AG04450 (cell line): ENCODE measurements around the gene KIZ. TPM values are rescaled to one million over a fixed set of nuclear protein-coding genes. Genes with fewer than 3 reads are reported as not detected.

Experiments
- CTCF ChIA-PET: fragments of 300-600, 350-600 bp; formaldehyde crosslinking; extraction: SDS; loops from one replicate; lab custom pipeline; 2022; ENCODE audit warnings: antibody characterized with exemption, inconsistent platforms; lab: Charles Lee
- POLR2A ChIA-PET: fragments of 350-600 bp; formaldehyde crosslinking; extraction: SDS; loops from one replicate; lab custom pipeline; 2021; ENCODE audit warnings: antibody characterized with exemption, inconsistent platforms; lab: Yijun Ruan, JAX
- DNase-seq: peaks from one replicate; pipeline ENCODE4 v3.0.0-alpha.2; 2011; ENCODE audit warnings: low read depth, low spot score
- H3K27ac ChIP-seq: one replicate; pipeline ENCODE4 v1.5.1; 2012; ENCODE audit warnings: low read depth, low read length, control low read depth
- H3K27me3 ChIP-seq: one replicate; pipeline ENCODE4 v1.6.0; 2012; ENCODE audit warnings: low read length; ENCODE audit not compliant: control insufficient read depth, insufficient read depth
- H3K4me3 ChIP-seq: 2 replicates; pipeline ENCODE4 v1.5.1; 2011; ENCODE audit warnings: mild to moderate bottlenecking, low read depth, low read length, control low read depth
- H3K9me3 ChIP-seq: 2 replicates; pipeline ENCODE4 v1.5.1; 2012; ENCODE audit warnings: low read length; ENCODE audit not compliant: control insufficient read depth, insufficient read depth
- polyA plus RNA-seq: library from polyadenylated mRNA; depleted of rRNA; stranded (reverse); fragments of >200 nt; gene quantifications from 2 replicates; pipeline ENCODE4 v1.2.3, GENCODE V29; 2011
- TF ChIP-seq, protein P1 (sequence below): IDR thresholded peaks from 2 replicates; pipeline ENCODE4 v1.5.1; 2011; ENCODE audit warnings: low read depth, low read length, control low read depth, inconsistent platforms

The KIZ gene
- polyA plus RNA-seq, 1 experiment: 26.1 TPM

DNA sequence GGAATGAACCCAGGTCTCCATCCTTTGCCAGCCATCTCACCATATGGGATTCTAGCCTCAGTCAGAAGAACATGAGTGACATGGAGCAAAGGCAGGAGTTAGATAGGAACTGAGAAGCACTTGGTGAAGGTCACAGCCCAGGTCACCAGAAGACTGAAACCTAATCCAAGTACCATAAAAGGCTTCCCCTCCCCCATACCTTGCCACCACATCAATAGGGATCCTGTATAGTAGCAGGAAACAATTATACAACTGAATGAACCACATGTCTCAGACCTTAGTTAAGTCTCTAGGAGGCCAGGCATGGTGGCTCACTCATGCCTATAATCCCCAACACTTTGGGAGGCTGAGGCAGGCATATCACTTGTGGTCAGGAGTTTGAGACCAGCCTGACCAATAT is 49.6 kb downstream of the KIZ start:
- ChIA-PET POLR2A (no interaction called here), CTCF (interaction anchor here (1.5 kb wide), 1 partner anchor 60 kb away, joined by 6 read pairs; no protein-coding TSS in a partner anchor)
- Histone ChIP-seq H3K27ac (no peak overlapping the region), H3K4me3 (no peak overlapping the region), H3K9me3 (no peaks in the 10 kb centered on the region), H3K27me3 (no peaks in the 10 kb centered on the region)
- TF ChIP-seq, protein P1, sequence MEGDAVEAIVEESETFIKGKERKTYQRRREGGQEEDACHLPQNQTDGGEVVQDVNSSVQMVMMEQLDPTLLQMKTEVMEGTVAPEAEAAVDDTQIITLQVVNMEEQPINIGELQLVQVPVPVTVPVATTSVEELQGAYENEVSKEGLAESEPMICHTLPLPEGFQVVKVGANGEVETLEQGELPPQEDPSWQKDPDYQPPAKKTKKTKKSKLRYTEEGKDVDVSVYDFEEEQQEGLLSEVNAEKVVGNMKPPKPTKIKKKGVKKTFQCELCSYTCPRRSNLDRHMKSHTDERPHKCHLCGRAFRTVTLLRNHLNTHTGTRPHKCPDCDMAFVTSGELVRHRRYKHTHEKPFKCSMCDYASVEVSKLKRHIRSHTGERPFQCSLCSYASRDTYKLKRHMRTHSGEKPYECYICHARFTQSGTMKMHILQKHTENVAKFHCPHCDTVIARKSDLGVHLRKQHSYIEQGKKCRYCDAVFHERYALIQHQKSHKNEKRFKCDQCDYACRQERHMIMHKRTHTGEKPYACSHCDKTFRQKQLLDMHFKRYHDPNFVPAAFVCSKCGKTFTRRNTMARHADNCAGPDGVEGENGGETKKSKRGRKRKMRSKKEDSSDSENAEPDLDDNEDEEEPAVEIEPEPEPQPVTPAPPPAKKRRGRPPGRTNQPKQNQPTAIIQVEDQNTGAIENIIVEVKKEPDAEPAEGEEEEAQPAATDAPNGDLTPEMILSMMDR: no peak
- no peak for DNase-seq

DNA sequence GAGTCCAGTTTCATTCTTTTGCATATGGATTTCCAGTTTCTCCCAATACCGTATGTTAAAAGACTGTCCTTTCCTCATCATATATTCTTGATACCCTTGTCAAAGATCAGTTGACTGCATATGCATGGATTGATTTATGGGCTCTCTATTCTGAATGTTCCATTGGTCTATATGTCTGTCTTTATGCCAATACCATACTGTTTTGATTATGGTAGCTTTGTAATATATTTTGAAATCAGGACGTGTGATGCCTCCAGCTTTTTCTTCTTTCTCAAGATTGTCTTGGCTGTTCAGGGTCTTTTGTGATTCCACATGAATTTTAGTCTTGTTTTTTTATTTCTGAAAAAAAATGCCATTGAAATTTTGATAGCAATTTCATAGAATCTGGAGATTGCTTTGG is 51.9 kb downstream of the KIZ start:
- TF ChIP-seq, protein P1: no peak
- Histone ChIP-seq H3K9me3 (no peaks in the 10 kb centered on the region), H3K4me3 (no peak overlapping the region), H3K27ac (no peak overlapping the region), H3K27me3 (no peaks in the 10 kb centered on the region)
- ChIA-PET POLR2A (no interaction called here), CTCF (interaction anchor here (2.4 kb wide), 1 partner anchor 57 kb away, joined by 13 read pairs; no protein-coding TSS in a partner anchor)
- no peak for DNase-seq

GRCh38 chr20:21179757-21180156 is 53.9 kb downstream of the KIZ start:
- no peak overlapping the region for H3K27ac ChIP-seq
- no peak overlapping the region for H3K4me3 ChIP-seq
- no peaks in the 10 kb centered on the region for H3K27me3 ChIP-seq
- POLR2A ChIA-PET: no interaction called here
- DNase-seq: no peak
- H3K9me3 ChIP-seq: no peaks in the 10 kb centered on the region
- CTCF ChIA-PET: interaction anchor here (2.4 kb wide), 1 partner anchor 56 kb away, joined by 13 read pairs; no protein-coding TSS in a partner anchor
- TF ChIP-seq, protein P1: no peak

GRCh38 chr20:21180248-21180647 is 54.4 kb downstream of the KIZ start:
- Histone ChIP-seq H3K4me3 (no peak overlapping the region), H3K27me3 (no peaks in the 10 kb centered on the region), H3K27ac (no peak overlapping the region), H3K9me3 (no peaks in the 10 kb centered on the region)
- ChIA-PET CTCF (interaction anchor here (2.4 kb wide), 1 partner anchor 55 kb away, joined by 13 read pairs; no protein-coding TSS in a partner anchor), POLR2A (no interaction called here)
- DNase-seq: no peak
- TF ChIP-seq, protein P1: no peak

GRCh38 chr20:21181028-21181427 is 55.1 kb downstream of the KIZ start:
- H3K27me3 ChIP-seq: no peaks in the 10 kb centered on the region
- H3K4me3 ChIP-seq: no peak overlapping the region
- TF ChIP-seq, protein P1: no peak
- H3K9me3 ChIP-seq: no peaks in the 10 kb centered on the region
- ChIA-PET CTCF (no interaction called here), POLR2A (no interaction called here)
- DNase-seq: no peak
- H3K27ac ChIP-seq: no peak overlapping the region
